Activated CD4-positive, alpha-beta T cell treated with anti-CD3 and anti-CD28 coated beads, Interleukin-2, Interleukin-6, amounts not matched to agents 100 ng/mL and 50 ng/mL, durations not matched to agents 16 hours and 8 hours (primary cell): ENCODE measurements around the gene DLD.
"Not testable (repeated sequence)": the region's sequence is repeated elsewhere in the genome, so short reads cannot be mapped to it uniquely, and the experiment has no call there.

Source experiments
- DNase-seq: peaks from one replicate; pipeline ENCODE4 v3.0.0-alpha.2; 2020

Gene DLD

DNA sequence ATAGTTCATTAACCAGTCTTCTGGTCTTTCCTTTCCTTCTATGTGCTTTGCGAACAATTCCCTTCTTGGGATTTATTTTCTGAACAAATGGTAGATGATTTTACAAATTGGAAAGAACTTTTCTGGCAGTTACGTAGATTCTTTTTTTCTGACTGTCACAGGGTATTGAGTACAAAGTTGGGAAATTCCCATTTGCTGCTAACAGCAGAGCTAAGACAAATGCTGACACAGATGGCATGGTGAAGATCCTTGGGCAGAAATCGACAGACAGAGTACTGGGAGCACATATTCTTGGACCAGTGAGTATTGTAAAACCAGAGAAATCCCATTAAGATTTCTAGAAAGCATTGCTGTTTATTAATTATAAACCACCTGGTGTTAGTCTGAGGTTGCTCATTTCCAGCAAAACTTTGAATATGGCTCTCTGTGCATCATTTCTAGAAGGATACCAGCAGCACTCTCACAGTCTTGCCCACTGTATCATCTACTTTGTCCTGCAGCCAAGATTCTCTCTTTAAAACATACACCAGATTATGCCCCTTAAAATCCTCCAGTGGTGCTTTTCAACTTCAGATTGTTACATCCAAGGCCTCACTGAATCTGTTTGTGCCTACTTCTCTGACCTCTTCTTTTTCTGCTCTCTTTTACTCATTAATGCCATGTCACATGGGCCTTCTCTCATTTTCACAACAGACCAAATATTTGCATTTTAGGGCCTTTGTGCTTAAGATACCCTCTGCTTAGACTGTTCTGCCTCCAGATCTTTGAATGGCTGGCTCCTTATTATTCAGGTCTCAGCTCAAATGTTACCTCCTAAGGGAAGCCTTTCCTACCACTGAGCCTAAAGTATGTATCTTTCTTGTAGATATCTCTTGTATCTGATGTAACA lies 27.0 kb downstream of the DLD start:
- no peak for DNase-seq

DNA sequence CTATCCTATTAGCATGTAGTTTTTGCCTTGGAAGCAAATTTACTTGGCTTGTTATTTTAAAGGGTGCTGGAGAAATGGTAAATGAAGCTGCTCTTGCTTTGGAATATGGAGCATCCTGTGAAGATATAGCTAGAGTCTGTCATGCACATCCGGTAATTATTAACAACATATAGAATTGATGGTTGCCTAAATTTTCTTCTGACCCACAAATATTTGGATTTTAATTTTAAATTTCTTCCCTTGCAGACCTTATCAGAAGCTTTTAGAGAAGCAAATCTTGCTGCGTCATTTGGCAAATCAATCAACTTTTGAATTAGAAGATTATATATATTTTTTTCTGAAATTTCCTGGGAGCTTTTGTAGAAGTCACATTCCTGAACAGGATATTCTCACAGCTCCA lies 28.0 kb downstream of the DLD start:
- DNase-seq, result no peak

DNA sequence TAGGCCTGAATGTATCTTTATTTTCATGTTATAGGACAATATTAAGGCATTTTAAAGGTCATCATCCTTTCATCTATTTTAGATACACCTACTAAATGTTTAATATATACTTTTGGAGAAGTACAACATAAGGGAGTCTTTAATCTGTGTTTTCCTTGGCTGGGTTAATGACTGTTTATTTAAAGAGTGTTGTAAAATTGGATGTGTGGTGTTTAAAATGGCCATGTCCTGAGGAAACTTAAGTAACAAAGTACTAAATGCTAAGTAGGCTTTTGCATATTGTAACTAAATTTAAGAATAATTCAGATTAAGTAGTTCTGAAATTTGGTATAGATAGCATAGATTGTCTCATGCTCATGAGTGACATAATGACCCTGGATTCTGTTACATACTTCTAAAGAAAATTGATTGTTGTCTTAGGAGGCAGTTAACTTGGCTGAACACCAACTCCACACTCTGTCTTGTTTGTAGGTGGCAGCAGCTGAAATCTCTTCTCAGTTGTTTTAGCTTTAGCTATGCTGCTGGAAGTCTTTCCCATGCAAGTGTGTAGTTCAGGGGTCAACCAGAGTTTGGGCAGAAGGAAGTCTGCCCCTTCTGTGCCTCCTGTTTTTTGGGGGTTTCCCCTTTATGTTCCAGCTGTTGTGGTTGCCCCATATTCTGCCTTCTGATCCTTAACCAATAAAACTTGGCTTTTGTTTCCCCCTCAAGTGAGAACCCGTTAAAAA lies 29.2 kb downstream of the DLD start:
- DNase-seq, result no peak

DNA sequence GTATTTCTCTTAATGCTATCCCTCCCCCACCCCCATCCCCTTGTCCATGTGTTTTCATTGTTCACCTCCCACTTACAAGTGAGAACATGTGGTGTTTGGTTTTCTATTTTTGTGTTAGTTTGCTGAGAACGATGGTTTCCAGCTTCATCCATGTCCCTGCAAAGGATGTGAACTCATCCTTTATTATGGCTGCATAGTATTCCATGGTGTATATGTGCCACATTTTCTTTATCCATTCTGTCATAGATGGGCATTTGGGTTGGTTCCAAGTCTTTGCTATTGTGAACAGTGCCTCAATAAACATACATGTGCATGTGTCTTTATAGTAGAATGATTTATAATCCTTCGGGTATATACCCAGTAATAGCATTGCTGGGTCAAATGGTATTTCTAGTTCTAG lies 30.8 kb downstream of the DLD start:
- DNase-seq, result not testable (repeated sequence)

DNA sequence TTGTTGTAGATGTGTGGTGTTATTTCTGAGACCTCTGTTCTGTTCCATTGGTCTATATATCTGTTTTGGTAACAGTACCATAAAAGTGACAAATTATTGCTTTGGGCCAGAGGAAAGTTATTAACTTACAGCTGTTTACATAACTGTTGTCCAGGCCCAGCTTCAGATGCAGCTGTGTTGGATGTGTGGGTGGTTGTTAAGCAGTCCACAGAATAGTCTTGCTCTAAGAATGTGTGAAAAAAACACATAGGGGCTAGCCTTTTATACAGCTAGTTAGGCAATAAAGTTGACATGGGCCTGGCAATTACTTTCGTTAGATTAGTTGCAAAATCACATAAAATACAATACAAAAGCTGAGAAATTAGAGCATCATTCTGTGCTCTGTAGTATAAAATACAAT lies 31.9 kb downstream of the DLD start:
- no peak for DNase-seq

DNA sequence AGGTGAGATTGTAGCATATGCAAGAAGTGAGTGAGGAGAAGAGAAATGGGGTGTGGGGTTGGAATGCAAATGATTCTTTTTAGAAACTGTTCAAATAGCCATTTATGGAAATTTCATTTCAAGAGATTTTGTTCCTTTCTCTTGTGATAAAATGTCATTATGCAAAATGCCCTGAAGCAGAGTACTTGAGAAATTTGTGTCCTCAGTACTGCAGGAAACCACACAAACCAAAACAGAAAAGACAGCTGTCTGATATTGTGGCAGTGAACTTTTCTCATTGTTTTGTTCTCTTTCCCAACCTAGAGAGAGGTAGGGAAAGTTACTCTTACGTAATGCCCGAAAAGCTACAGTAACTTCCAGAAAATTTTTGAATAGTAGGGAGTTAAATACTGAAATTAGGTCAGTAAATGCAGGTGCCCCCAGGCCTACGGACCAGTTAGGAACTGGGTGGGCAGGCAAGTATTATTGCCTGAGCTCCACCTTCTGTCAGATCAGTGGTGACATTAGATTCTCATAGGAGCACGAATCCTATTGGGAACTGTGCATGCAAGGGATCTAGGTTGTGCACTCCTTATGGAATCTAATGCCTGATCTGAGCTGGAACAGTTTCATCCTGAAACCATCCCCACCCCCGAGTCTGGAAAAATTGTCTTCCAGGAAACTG lies 34.0 kb downstream of the DLD start:
- DNase-seq, result peak; percentile 7

DNA sequence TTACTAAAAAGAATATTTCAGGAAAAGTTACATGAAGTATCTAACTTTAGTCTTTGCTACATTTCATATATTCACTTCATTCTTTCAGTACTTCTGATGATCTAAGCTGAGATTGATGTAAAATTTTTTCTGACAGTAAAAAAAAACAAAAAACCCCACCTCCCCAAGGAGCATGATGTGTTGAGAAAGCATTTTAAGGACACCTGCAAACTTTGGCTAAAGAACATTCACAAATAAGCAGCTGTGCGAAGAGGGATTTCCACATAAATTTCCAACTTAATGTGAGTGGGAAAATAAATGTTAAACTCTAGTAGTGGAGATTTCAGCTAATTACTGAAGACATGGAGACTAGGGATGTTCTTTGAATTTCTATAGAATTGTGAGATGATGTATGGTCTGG lies 35.5 kb downstream of the DLD start:
- DNase-seq, result no peak

DNA sequence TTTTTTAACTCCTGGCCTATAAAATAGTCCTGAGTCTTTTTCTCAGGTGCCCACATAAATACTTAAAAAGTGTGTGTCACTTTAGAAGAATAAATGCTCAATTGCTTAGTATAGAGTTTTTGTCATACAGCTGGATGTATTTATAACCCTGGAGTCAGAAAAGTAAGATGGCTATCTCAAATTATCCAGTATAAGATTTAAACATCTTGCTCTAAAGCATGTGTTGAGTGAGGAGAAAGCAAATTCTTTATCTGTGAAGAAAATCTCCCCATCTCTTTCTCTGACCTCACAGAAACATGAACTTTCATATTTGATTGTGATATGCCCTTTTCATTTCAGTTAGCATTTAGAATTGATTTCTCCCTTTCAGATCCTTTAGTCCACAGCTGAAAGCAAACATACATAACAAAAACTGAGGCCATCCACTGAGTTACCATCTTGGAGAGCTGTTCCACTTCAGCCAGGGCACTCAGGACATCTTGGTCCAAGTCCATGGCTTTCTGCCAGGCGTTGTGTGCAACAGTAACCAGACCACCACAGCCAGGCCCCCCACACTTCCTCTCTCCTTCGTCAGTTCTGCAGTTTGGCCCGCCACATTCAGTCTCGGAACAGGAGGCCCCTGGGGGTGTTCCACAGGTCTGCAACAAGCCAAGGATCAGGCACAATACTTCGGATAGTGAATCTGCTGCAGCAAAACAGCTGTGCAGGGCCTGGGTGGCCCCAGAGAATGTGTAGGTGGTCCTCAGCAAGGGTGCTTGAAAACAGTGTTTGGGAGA lies 40.9 kb downstream of the DLD start:
- no peak for DNase-seq

DNA sequence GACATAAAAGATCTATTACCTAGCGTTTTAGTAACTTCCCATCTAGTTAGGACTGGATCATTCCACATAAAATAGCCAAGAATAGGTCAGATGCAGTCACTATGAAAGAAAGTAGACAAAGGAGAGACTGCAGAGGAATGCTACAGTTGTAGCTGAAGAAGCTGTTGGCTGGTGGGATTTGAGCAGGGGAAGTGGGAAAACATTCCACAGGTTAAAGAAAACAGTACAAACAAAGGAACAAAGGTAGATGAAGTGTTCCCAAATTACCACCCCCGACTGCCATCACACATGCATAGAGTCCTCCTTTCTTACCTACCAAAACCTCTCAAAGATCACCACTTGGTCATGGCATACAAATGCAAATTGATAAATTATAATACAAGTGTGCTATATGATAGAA lies 41.8 kb downstream of the DLD start:
- no peak for DNase-seq

DNA sequence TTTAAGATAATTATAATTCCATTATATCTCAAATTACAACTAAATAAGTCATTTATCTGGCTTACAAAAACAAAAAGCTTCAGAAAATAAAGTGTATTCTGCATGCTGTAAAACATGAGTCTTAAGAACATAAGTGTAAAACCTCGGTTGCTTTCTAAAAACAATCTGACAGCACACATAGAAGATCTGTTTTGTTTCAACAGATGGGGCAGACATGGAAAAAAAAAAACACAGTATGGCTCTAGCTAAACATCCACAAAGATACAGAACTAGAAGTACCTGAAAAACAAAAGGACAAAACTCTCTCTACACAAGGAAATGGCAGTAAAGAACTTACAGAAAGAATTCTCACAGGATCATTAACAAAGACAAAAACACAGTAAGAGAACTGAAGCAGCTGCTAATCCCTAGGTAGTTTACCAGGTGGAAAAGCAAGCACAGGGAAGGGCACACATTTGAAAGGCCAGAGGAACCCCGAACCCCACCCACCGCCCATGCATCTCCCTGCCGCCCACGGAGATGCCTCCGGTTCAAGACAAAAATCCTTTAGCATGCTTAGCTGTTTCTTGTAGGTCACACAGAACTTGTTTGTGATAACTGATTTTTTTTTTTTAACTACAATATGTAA lies 42.5 kb downstream of the DLD start:
- no peak for DNase-seq

DNA sequence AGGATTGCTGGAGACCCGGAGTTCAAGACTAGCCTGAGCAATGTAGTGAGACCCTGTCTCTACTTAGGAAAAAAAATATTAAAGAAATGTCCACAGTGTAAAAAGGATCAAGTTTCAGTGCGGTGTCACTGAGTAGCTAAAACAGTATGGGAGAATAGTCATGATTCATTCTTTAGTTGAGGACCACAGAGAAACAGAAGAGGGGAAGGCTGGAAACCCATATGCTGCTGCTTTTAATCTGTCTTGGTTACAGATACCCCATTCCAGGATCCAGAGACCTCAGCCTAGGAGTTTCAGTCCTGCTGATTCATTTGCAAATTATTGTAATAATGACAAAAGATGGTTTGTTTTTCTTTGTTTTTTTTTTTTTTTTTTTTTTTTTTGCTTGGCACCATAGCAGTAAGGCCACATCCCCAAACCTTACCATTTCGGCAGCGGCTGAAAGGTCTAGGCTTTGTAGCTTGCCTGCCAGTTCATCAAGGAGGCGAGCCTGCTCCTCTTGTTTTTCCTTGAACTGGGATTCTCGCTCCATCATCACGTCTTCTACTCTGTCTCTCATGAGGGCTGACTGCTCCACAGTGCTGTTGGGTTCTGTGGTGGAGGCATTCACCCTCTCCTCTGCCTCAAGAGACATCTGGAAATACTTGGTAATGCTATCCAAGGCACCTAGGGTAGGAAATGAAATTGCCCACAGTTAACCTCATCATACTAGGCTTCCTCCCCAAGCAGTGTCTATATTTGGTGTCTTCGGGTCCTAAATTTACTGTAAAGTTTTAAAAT lies 44.2 kb downstream of the DLD start:
- no peak for DNase-seq

DNA sequence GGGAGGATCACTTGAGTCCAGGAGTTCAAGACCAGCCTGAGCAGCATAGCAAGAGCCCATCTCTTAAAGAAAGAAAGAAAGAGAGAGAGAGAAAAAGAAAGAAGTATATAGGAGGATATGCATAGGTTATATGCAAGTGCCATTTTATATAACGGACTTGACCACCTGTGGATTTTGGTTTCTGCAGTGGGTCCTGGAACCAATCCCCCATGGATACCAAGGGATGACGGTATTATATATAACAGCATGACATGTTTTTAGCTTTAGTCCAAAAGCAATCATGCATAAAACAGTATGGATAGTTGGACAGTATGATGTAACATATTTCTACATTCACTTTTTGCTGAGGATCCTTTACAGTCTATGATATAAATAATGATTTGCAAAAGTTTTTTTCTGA lies 45.3 kb downstream of the DLD start:
- no peak for DNase-seq

DNA sequence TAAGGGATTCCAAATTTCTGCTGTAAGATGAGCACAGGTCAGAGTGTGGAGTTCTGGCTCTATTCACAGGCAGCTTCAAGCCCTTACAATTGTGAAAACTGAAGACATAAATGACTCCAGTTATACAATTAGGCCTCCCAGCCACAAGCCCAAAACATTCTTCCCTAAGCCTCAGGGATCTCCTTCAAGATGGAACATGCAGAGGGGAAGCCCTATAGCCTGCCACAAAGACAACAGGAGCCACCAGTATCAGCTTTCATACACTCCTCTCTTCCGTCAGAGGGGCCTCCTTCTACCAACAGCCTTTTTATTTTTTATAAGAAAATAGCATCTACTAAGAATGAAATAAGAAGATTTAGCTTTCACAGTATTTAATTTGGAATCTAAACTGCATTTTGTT lies 46.5 kb downstream of the DLD start:
- no peak for DNase-seq

DNA sequence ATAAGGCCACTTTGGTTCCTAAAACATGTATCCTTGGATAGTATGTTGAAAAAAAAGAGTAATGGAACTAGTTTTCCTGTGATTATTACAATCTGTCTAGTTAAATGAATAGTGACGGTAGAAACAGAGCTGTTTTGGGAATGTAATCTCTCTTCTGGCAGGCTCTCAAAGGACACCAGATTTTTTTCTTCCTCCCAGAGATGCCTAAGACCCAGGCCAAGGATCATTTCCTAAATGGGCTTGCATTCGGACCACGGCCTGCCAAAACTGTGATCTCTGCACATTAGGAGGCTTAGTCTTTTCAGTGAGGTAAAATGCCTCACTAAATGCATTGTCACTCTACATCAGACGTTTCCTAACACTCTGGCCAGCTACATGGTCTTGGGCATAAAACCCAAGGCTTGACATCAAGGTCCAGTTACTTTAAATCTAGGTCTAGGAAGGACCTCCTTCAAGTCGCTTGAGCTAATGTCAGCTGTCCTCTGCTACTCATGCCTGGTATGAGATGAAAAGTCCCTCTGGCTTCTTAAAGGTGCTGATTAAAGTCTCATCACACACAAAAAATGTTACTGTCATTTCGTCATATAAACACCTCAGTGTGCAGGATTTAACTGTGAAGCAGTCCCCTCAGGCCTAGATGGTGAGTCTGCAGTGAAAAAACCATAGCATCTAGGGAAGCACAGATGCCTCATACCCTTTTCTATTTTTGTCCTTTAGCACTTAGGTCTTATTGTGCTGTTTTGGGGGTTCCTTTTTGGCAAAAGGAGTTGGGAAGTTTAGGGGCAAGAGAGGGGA lies 47.7 kb downstream of the DLD start:
- DNase-seq, result no peak

DNA sequence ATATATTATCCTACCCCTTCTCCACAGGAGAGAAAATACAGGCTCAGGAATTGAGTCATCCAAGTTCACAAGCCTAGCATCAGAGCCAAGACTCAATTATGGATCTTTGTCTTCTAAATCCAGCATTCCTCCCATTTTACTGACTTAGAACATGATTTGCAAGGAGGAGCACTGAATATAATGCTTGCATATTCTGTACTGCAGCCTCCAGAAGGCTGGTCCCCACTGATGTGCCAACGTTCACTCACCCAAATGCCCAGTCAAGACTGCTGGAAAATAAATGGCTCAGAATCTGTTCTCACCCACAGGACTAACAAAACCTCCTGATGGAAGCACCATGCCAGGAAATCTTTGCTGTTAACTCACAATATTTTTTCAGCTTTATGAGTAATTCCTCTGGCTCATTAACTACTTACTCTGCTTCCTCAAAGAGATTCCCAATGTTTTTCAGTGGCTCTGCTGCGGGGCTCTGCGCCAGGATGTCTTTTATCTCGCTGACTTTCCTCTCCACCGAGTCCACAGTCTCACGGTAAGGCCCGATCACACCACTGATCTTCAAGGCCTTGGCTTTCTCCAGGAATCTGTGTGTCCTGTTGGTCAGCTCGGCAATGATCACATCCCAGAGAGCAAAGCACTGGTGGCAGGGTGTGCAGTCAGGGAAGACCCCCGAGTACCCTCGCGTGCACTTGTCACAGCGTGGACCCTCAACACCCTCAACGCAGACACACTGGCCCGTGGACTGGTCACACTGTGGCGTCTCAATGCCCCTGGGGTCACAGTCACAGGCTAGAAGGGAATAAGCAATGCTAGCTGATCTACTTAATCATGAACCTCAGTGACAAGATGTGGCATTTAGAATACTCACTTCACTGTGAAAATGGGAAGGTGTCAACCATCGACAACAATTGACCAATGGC lies 48.8 kb downstream of the DLD start:
- DNase-seq, result no peak

DNA sequence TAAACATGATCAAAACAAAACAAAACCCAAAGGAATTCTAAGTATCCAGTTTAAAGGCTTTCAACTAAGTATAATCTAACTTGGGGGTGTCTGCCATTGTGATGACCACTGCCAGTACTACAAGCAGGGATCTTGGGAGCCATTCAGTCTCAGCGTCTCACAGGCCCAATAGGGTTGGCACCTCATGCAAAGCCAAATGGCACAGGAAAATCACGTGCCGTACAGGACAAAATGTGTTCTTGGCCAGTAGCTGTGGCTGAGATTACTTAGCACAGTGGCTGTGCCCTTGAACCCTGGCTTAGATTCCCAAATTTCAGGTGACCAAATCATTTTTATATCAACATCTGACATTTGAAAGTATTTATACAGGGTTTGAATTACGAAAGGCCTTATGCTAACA lies 50.0 kb downstream of the DLD start:
- DNase-seq, result no peak

DNA sequence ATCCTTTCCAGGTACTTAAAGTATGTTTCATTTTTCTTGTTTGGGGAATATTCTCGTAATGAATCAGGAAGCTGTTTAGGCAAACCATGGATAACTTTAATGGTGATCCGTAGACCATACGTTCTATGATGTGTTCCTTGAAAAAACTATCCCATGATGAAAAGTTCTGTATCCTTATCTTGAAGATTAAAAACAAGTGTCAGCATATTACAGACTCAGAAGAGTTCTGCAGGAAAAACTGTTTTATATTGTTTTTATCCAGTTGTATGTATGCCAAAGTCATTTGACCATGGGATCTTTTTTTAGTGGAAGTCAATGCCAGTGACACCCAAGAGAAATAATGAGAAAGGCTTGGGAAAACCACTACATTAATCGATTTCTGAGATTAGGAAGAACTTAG lies 52.0 kb downstream of the DLD start:
- no peak for DNase-seq

DNA sequence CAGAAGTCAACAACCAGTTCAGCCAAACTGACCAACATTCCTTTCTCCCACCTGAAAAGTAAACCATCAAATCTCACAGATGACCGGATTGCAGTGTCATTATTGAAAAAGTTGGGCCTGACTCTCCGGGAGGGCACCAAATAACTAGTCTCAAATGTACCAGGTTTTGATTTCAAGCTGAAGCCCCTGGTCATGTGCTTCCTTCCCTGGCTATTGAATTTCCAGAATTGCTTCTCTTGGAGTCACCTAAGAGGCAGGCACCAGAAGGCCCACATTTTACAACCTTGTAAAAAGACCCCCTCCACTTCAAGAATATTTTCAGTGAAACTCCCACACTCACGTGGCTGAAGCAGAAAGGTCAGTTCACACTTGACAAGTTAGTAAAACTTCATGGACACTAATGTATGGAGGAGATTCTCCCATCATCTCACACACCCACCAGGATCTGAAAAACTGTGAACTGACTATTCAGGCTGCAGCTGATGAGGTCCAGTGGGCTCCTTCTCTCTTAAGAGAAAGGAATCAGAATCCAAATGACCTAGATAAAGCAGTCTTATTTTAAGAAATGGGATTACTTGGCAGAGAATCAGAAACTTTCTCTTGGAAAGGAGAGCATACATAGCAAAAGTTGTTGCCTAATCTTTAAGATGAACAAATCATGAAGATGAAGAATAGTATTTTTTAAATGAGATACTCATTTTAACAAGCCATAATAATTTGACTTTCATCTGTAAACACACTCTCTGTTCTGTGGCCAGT lies 53.6 kb downstream of the DLD start:
- DNase-seq, result no peak

DNA sequence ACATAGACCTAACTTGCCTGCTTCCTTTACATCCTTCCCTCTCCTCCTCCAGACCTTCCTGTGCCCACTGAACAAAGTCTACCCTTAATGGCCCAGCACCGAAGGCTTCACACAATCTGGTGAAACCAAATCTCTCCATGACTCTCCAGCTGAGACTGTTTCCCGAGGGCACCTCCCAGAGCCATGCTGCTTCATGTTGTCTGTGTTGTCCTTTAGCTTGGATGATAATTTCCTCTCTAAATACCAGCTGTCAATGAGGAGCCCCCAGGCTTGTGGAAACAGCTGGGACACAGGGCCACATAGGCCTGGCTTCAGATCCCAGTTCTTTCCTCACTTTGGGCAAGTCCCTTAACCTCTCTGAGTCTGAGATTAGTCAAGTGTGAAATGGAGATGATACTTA lies 54.3 kb downstream of the DLD start:
- no peak for DNase-seq
